MM.1S (cell line): ENCODE measurements around the gene FGF1.

ENCODE experiments used
- EZH2 ChIP-seq: fragments of 300-600 bp; sonication (generic); optimal IDR thresholded peaks from 2 replicates; pipeline ENCODE3; 2017; ENCODE audit warnings: low read depth, mild to moderate bottlenecking, antibody characterized with exemption, low read length, mixed read lengths
- TF ChIP-seq, protein P1 (sequence below): fragments of 300-600 bp; sonication (generic); IDR thresholded peaks from 2 replicates; pipeline ENCODE4 v1.5.1; 2016; ENCODE audit warnings: antibody characterized with exemption, low read length, mixed read lengths

DNA sequence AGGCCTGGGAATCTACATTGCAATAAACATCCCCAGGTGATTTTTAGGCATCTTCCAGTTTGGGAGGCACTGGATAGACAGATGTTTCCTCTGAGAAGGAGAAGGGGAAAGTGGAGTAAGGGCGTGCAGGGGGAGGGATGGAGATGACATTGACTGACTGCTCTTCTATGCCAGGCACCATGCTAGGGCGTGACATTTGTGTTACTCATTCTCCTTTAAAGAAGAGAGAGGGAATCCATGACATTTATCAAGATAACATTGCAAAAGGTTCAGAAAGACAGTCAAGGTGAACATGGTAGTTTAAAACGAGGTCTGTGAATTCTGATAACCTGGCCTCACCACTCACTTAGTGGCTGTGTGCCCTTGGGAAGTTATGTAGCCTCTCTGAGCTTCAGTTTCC lies 35.8 kb downstream of the FGF1 start:
- TF ChIP-seq, protein P1, sequence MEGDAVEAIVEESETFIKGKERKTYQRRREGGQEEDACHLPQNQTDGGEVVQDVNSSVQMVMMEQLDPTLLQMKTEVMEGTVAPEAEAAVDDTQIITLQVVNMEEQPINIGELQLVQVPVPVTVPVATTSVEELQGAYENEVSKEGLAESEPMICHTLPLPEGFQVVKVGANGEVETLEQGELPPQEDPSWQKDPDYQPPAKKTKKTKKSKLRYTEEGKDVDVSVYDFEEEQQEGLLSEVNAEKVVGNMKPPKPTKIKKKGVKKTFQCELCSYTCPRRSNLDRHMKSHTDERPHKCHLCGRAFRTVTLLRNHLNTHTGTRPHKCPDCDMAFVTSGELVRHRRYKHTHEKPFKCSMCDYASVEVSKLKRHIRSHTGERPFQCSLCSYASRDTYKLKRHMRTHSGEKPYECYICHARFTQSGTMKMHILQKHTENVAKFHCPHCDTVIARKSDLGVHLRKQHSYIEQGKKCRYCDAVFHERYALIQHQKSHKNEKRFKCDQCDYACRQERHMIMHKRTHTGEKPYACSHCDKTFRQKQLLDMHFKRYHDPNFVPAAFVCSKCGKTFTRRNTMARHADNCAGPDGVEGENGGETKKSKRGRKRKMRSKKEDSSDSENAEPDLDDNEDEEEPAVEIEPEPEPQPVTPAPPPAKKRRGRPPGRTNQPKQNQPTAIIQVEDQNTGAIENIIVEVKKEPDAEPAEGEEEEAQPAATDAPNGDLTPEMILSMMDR: no peak
- TF ChIP-seq EZH2: no peak
